Stomach (tissue), 9 donors: ENCODE results near the gene FBXL22. TPM values are rescaled to one million over a fixed set of nuclear protein-coding genes. Genes with fewer than 3 reads are reported as not detected.
A peak's percentile ranks its signal among the peaks of the same experiment; 100 is the strongest.

Experiments used
- DNase-seq, 2 donors: peaks; one replicate each; pipeline versions ENCODE4 v3.0.0 to v3.0.0-alpha.2; 2013 to 2019
- H3K27ac ChIP-seq, 5 donors: fragments of 200-600 bp in 4 of 5; sonication (generic) in 4 of 5; one replicate each; pipeline ENCODE4 v1.5.1; 2013 to 2019; ENCODE audit warnings: mild to moderate bottlenecking in 1 of 5, moderate library complexity in 1 of 5
- H3K27me3 ChIP-seq, 3 donors: fragments of 200-600 bp; sonication (generic); one replicate each; pipeline ENCODE4 v1.5.1; 2017 to 2019; ENCODE audit warnings: mixed run types in 1 of 3
- H3K36me3 ChIP-seq, 4 donors: fragments of 200-600 bp; sonication (generic); 1 replicate in 3 of 4; 2 replicates in 1 of 4; pipeline ENCODE4 v1.5.1; 2016 to 2019
- H3K4me1 ChIP-seq, 4 donors: fragments of 200-600 bp; sonication (generic); one replicate each; pipeline ENCODE4 v1.5.1; 2016 to 2019
- H3K4me3 ChIP-seq, 4 donors: fragments of 200-600 bp; sonication (generic) in 3 of 4; one replicate each; pipeline ENCODE4 v1.5.1; 2016 to 2019; ENCODE audit warnings: mild to moderate bottlenecking in 1 of 4
- H3K9me3 ChIP-seq, 4 donors: fragments of 200-600 bp; sonication (generic); one replicate each; pipeline ENCODE4 v1.5.1; 2016 to 2019
- EP300 ChIP-seq: sonication (generic); formaldehyde crosslinking; IDR thresholded peaks from one replicate; pipeline ENCODE4 v1.6.1; 2017; ENCODE audit warnings: antibody characterized with exemption
- POLR2A ChIP-seq, 4 donors: fragments of 450-650 bp; IDR thresholded peaks; one replicate each; pipeline ENCODE4 v1.6.1; 2016; ENCODE audit warnings: antibody characterized with exemption in 4 of 4, control low read depth in 2 of 4, mild to moderate bottlenecking in 1 of 4, moderate library complexity in 1 of 4
- POLR2AphosphoS5 ChIP-seq, 3 donors: sonication (generic); formaldehyde crosslinking; IDR thresholded peaks; one replicate each; pipeline ENCODE4 v1.6.1; 2016; ENCODE audit warnings: antibody characterized with exemption in 3 of 3
- WGBS, 5 donors: extraction: QIAGEN DNeasy Blood & Tissue Kit in 3 of 5; methylation state at CpG; one replicate each; pipeline versions ENCODE4 v1.1.5 to v1.1.7; 2013 to 2018; 5-methylcytosine and 5-hydroxymethylcytosine counted together
- intact Hi-C: fragments of 100-400 bp; cut with DNase I; formaldehyde crosslinking; loops from one replicate; pipeline ENCODE4 v1.15.1; 2023; ENCODE audit warnings: low total_unique reads
- polyA plus RNA-seq, 3 donors: library from polyadenylated mRNA; stranded (reverse); fragments of 200-250 nt; gene quantifications; one replicate each; pipeline ENCODE4 v1.2.3, GENCODE V29; 2013
- total RNA-seq, 5 donors: library from RNA; depleted of rRNA; stranded (reverse); fragments of >200 nt; gene quantifications; one replicate each; pipeline versions ENCODE4 v1.1.0 to v1.2.3, GENCODE V29; 2014 to 2016
- TF ChIP-seq, protein P1 (sequence below), 7 experiments: fragments of 450-650 bp in 4 of 7; fragments of 200-600 bp in 3 of 7; sonication (generic) in 3 of 7; IDR thresholded peaks; one replicate each; pipeline ENCODE4 v1.5.1; 2016 to 2019; ENCODE audit warnings: antibody characterized with exemption in 7 of 7, control low read depth in 2 of 7, mild to moderate bottlenecking in 1 of 7
- donor health status: healthy with polysubstance abuse.
- donor health status: Bipolar disorder and iron deficiency.
- donor health status: healthy.

Gene FBXL22
- total and polyA plus RNA-seq, 8 donors, result 1.5 to 34.4 (median 7.7) TPM; not detected in 1

DNA sequence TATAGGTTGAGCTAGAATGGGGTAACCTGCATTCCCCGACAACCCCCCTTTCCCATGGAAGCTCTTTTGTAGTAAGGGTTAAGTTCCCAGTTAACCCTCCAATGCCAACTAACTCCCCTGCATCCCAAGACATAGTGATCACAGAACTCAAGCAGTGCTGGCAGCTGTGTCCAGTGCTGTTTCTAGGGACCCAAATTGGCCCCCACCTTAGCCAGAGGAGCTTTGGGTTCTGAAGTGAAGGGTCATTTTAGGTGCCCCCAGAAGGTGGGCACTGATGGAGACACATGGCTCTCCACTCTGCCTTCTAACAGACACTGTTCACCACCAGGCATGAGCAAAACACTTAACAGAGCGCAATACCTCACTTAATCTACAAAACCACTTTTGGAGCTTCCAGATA lies 7.1 kb downstream of the FBXL22 start:
- intact Hi-C loops, result no loop called here
- Histone ChIP-seq H3K4me3 (no peak overlapping the region), H3K27ac (no peak overlapping the region), H3K36me3 (peaks cover 9 to 38% (median 29%) of the 10 kb centered on the region in 4 donors), H3K9me3 (no peaks in the 10 kb centered on the region), H3K27me3 (no peaks in the 10 kb centered on the region), H3K4me1 (peaks cover 17 to 51% (median 30%) of the 10 kb centered on the region in 4 donors)
- no peak for DNase-seq
- no peak for TF ChIP-seq EP300
- no peak for TF ChIP-seq POLR2A (IDR thresholded peaks at IDR 0.05)
- TF ChIP-seq, protein P1, sequence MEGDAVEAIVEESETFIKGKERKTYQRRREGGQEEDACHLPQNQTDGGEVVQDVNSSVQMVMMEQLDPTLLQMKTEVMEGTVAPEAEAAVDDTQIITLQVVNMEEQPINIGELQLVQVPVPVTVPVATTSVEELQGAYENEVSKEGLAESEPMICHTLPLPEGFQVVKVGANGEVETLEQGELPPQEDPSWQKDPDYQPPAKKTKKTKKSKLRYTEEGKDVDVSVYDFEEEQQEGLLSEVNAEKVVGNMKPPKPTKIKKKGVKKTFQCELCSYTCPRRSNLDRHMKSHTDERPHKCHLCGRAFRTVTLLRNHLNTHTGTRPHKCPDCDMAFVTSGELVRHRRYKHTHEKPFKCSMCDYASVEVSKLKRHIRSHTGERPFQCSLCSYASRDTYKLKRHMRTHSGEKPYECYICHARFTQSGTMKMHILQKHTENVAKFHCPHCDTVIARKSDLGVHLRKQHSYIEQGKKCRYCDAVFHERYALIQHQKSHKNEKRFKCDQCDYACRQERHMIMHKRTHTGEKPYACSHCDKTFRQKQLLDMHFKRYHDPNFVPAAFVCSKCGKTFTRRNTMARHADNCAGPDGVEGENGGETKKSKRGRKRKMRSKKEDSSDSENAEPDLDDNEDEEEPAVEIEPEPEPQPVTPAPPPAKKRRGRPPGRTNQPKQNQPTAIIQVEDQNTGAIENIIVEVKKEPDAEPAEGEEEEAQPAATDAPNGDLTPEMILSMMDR (IDR thresholded peaks at IDR 0.05), result no peak
- TF ChIP-seq POLR2AphosphoS5 (IDR thresholded peaks at IDR 0.05), result no peak
- 88 to 100% (median 93%) methylated on average over 2 of the region's 2 CpGs for WGBS, 5 donors

DNA sequence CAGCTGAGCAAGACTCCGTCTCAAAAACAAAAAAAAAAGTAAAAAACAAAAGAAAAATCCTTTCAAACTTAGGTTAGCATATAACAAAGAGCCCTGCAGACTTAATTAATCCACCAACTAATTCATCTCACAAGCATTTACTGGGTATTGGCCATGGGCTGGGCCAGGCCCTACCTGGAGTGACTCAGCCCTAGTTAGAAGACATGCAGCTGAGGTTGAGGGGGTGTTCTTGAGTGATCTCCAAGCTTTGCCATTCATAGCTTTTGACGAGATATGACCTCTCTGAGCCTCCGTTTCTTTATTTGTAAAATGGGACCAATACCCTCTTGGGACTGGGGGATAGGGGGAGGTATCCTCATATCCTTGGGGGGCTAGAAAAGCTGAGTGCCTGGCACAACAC lies 7.8 kb downstream of the FBXL22 start:
- no peaks in the 10 kb centered on the region for H3K27me3 ChIP-seq
- intact Hi-C loops, result no loop called here
- H3K9me3 ChIP-seq, result no peaks in the 10 kb centered on the region
- H3K27ac ChIP-seq, result no peak overlapping the region
- WGBS, 5 donors, result 88 to 95% (median 93%) methylated on average over 3 of the region's 3 CpGs
- H3K4me1 ChIP-seq, result peaks cover 9 to 48% (median 26%) of the 10 kb centered on the region in 4 donors
- no peak overlapping the region for H3K4me3 ChIP-seq
- peaks cover 9 to 43% (median 33%) of the 10 kb centered on the region in 4 donors for H3K36me3 ChIP-seq
- TF ChIP-seq EP300 (no peak), POLR2AphosphoS5 (IDR thresholded peaks at IDR 0.05) (no peak), POLR2A (IDR thresholded peaks at IDR 0.05) (no peak)
- TF ChIP-seq, protein P1 (IDR thresholded peaks at IDR 0.05), result no peak
- no peak for DNase-seq

DNA sequence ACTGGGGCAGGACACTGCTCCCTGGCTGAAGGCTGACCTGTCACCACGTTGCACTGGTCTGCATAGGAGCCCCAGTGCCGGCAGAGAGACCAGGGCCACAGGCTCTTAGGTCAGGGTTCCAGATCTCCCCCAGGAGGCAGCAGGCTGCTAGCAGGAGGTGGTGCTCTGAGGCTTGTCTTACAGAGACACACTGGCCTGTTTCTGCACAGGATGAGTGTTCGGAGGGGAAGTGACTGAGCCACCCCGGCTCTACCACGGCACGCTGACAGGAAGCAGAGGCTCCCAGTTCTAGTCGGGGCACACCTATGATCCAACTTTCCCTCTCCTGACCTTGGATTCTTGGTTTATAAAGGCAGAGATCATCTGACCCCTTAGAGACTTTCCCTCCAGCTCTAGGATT lies 8.6 kb downstream of the FBXL22 start:
- Histone ChIP-seq H3K27me3 (no peaks in the 10 kb centered on the region), H3K4me1 (peaks cover 13 to 50% (median 29%) of the 10 kb centered on the region in 4 donors), H3K36me3 (peaks cover 9 to 43% (median 33%) of the 10 kb centered on the region in 4 donors), H3K4me3 (no peak overlapping the region), H3K27ac (peak overlapping the region in 2 of 5 donors; percentile 15 to 16), H3K9me3 (no peaks in the 10 kb centered on the region)
- TF ChIP-seq EP300 (no peak), POLR2AphosphoS5 (IDR thresholded peaks at IDR 0.05) (no peak), POLR2A (IDR thresholded peaks at IDR 0.05) (no peak)
- TF ChIP-seq, protein P1 (IDR thresholded peaks at IDR 0.05), result no peak
- DNase-seq, result peak in 1 of 2 donors; percentile 45
- WGBS, 5 donors, result 62 to 78% (median 71%) methylated on average over 4 to 7 of the region's 7 CpGs
- intact Hi-C loops, result no loop called here

DNA sequence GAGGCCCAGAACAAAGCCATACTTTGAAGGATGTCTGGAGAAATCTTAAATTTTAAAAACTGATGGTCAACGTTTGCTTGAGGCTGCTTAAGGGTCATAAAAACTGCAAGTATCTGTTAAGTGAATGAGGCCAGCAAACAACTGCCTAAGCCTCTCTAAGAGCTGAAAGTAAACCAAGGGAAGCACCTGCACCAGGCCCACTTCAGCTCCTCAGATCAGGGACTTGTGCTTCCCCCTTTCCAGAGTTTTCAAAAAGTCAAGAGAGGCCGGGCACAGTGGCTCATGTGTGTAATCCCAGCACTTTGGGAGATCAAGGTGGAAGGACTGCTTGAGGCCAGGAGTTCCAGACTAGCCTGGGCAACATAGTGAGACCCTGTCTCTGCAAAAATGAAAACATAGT lies 9.1 kb downstream of the FBXL22 start:
- Histone ChIP-seq H3K4me3 (no peak overlapping the region), H3K27me3 (no peaks in the 10 kb centered on the region), H3K9me3 (no peaks in the 10 kb centered on the region), H3K4me1 (peaks cover 18 to 52% (median 30%) of the 10 kb centered on the region in 4 donors), H3K36me3 (peaks cover 9 to 47% (median 35%) of the 10 kb centered on the region in 4 donors), H3K27ac (peak overlapping the region in 2 of 5 donors; percentile 15 to 16)
- DNase-seq, result no peak
- no peak for TF ChIP-seq POLR2A (IDR thresholded peaks at IDR 0.05)
- no peak for TF ChIP-seq POLR2AphosphoS5 (IDR thresholded peaks at IDR 0.05)
- TF ChIP-seq EP300, result no peak
- TF ChIP-seq, protein P1 (IDR thresholded peaks at IDR 0.05), result no peak
- 48 to 66% (median 59%) methylated on average over 2 of the region's 2 CpGs for WGBS, 5 donors
- intact Hi-C loops, result no loop called here
